GM20000 (cell line): Measurements from ENCODE around the gene CFAP20.

Experiments
- DNase-seq: peaks from one replicate; pipeline ENCODE4 v3.0.0; 2012; ENCODE audit warnings: low spot score
- CTCF ChIP-seq: IDR thresholded peaks from 2 replicates; pipeline ENCODE4 v1.5.1; 2012; ENCODE audit warnings: mild to moderate bottlenecking, control low read depth; ENCODE audit errors: extremely low read depth, missing control alignments

Gene CFAP20

GRCh38 chr16:58157239-58157638, 28.1 kb upstream of the CFAP20 start:
- TF ChIP-seq CTCF: no peak
- no peak for DNase-seq

GRCh38 chr16:58155839-58156238, 26.7 kb upstream of the CFAP20 start:
- TF ChIP-seq CTCF: no peak
- peak; percentile 12 for DNase-seq

- TF ChIP-seq CTCF: no peak
- no peak for DNase-seq
These were observed 25.2 kb upstream of the CFAP20 start for GRCh38 chr16:58154345-58154744.

- no peak for DNase-seq
- no peak for TF ChIP-seq CTCF
These were observed 23.2 kb upstream of the CFAP20 start for GRCh38 chr16:58152246-58152868.

GRCh38 chr16:58148526-58148925, 19.3 kb upstream of the CFAP20 start:
- no peak for TF ChIP-seq CTCF

GRCh38 chr16:58148099-58148498, 18.9 kb upstream of the CFAP20 start:
- TF ChIP-seq CTCF: no peak
- DNase-seq: no peak

More at GRCh38 chr16:58148526-58148925, 19.3 kb upstream of the CFAP20 start:
- DNase-seq: no peak

- no peak for TF ChIP-seq CTCF
- DNase-seq: no peak
These were observed 9.7 kb upstream of the CFAP20 start for GRCh38 chr16:58138852-58139251.
